WTC11 (cell line): ENCODE measurements around the gene EEF2.

ENCODE experiments used
- AFF4 ChIP-seq: sonication (generic); formaldehyde crosslinking; IDR thresholded peaks from 2 replicates; pipeline ENCODE4 v1.8.1; 2023; ENCODE audit warnings: mild to moderate bottlenecking, missing genetic modification reagents, borderline replicate concordance
- CTCF ChIP-seq: fragments of 200-600 bp; IDR thresholded peaks from 2 replicates; pipeline ENCODE4 v1.8.0; 2022; ENCODE audit warnings: antibody characterized with exemption
- MLX ChIP-seq: sonication (generic); formaldehyde crosslinking; IDR thresholded peaks from 2 replicates; pipeline ENCODE4 v1.8.1; 2023; ENCODE audit warnings: mild to moderate bottlenecking, missing genetic modification reagents, moderate library complexity
- USF1 ChIP-seq: sonication (generic); formaldehyde crosslinking; IDR thresholded peaks from 2 replicates; pipeline ENCODE4 v1.8.0; 2022; ENCODE audit warnings: mild to moderate bottlenecking, missing genetic modification reagents

- TF ChIP-seq MLX (CRISPR knock-in tag) (no peak), AFF4 (no peak), USF1 (CRISPR knock-in tag) (no peak), CTCF (no peak)
These were observed 24.9 kb upstream of the EEF2 start for GRCh38 chr19:4009990-4010807.
